ENCODE results near the gene FYN.
"Not testable (repeated sequence)": the region's sequence is repeated elsewhere in the genome, so short reads cannot be mapped to it uniquely, and the experiment has no call there.

Gene FYN

GRCh38 chr6:111692327-111693164 is 180.7 kb downstream of the FYN start:
- DNase-seq, result no peak

- DNase-seq, result no peak
These were observed 181.7 kb downstream of the FYN start for GRCh38 chr6:111691345-111692225.

- DNase-seq, result no peak
These were observed 183.3 kb downstream of the FYN start for GRCh38 chr6:111689946-111690345.

- DNase-seq, result no peak
These were observed 183.8 kb downstream of the FYN start for GRCh38 chr6:111689419-111689818.

- DNase-seq, result no peak
These were observed 184.9 kb downstream of the FYN start for GRCh38 chr6:111688331-111688730.

- DNase-seq, result no peak
These were observed 185.6 kb downstream of the FYN start for GRCh38 chr6:111687652-111688051.

- no peak for DNase-seq
These were observed 186.4 kb downstream of the FYN start for GRCh38 chr6:111686932-111687266.

- no peak for DNase-seq
These were observed 186.9 kb downstream of the FYN start for GRCh38 chr6:111686249-111686931.

- DNase-seq, result no peak
These were observed 187.7 kb downstream of the FYN start for GRCh38 chr6:111685526-111685925.

- DNase-seq, result no peak
These were observed 188.2 kb downstream of the FYN start for GRCh38 chr6:111685058-111685457.

- no peak for DNase-seq
These were observed 189.4 kb downstream of the FYN start for GRCh38 chr6:111683749-111684267.

- DNase-seq, result no peak
These were observed 190.1 kb downstream of the FYN start for GRCh38 chr6:111683157-111683556.

- no peak for DNase-seq
These were observed 191.4 kb downstream of the FYN start for GRCh38 chr6:111681860-111682259.

GRCh38 chr6:111680811-111681609 is 192.2 kb downstream of the FYN start:
- DNase-seq, result not testable (repeated sequence)

- DNase-seq, result no peak
These were observed 193.1 kb downstream of the FYN start for GRCh38 chr6:111680015-111680712.

- no peak for DNase-seq
These were observed 194.0 kb downstream of the FYN start for GRCh38 chr6:111679126-111679858.

GRCh38 chr6:111677249-111677990 is 195.8 kb downstream of the FYN start:
- no peak for DNase-seq

GRCh38 chr6:111676383-111676782 is 196.9 kb downstream of the FYN start:
- no peak for DNase-seq

GRCh38 chr6:111674883-111675282 is 198.4 kb downstream of the FYN start:
- DNase-seq, result no peak

- no peak for DNase-seq
These were observed 198.8 kb downstream of the FYN start for GRCh38 chr6:111674413-111674812.
